ENCODE results near the gene TIMP3. TPM values are rescaled to one million over a fixed set of nuclear protein-coding genes. Genes with fewer than 3 reads are reported as not detected.
"Not testable (repeated sequence)": the region's sequence is repeated elsewhere in the genome, so short reads cannot be mapped to it uniquely, and the experiment has no call there.

Gene TIMP3
- total and polyA plus RNA-seq, 3 donors from 2014 or later = 200 to 214 (median 201) TPM

DNA sequence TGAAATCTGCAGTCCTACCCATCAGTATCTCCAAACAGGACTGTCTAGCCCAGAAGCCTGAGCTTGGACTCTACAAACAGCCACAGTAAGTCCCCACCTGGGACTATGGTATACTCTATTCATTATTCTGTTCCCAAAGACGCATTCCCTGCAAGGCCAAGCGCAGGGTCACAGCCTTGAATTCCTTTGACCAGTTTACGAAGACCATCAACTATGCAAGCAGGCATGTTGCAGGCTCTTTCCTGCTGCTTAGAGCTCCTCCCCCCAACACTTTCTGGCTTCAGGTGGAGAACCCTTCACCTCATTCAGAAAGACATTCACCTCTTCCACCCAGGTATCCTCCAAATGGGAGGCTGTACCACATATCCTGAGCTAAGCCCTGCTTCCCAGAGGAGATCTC, 62.5 kb downstream of the TIMP3 start:
- WGBS, 2 donors = 85 to 94% methylated on average over 3 of the region's 3 CpGs
- intact Hi-C loops (cut with DNase I; ENCODE audit: low total_unique reads) = no loop called here
- no peaks in the 10 kb centered on the region for H3K4me1 ChIP-seq
- H3K27me3 ChIP-seq = no peaks in the 10 kb centered on the region
- no peaks in the 10 kb centered on the region for H3K9me3 ChIP-seq
- H3K4me3 ChIP-seq = no peak overlapping the region
- DNase-seq = no peak
- no peak overlapping the region for H3K27ac ChIP-seq
- TF ChIP-seq, protein P1, sequence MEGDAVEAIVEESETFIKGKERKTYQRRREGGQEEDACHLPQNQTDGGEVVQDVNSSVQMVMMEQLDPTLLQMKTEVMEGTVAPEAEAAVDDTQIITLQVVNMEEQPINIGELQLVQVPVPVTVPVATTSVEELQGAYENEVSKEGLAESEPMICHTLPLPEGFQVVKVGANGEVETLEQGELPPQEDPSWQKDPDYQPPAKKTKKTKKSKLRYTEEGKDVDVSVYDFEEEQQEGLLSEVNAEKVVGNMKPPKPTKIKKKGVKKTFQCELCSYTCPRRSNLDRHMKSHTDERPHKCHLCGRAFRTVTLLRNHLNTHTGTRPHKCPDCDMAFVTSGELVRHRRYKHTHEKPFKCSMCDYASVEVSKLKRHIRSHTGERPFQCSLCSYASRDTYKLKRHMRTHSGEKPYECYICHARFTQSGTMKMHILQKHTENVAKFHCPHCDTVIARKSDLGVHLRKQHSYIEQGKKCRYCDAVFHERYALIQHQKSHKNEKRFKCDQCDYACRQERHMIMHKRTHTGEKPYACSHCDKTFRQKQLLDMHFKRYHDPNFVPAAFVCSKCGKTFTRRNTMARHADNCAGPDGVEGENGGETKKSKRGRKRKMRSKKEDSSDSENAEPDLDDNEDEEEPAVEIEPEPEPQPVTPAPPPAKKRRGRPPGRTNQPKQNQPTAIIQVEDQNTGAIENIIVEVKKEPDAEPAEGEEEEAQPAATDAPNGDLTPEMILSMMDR (IDR thresholded peaks at IDR 0.05) = no peak
- no peak for TF ChIP-seq POLR2A (IDR thresholded peaks at IDR 0.05)
- no peaks in the 10 kb centered on the region for H3K36me3 ChIP-seq (ENCODE audit: low read depth, missing control alignments)

DNA sequence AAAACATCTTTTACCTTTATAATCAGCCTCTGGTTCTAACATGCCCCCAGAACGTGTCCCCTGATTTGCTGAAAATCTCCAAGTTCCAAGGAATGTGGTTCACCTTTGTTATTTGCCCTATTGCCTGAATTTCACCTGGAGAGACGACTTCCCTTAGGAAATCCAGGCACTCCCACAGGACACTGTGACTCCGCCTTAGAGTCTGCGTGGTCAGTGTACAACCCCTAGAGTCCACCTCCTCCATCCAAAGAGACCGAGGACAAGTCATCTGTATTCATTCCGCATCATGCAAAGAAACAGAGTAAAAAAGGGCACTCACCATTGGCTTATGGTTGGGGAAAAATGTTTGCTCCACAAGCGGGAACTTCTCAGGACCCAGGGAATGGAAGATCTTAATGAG, 63.1 kb downstream of the TIMP3 start:
- TF ChIP-seq, protein P1 (IDR thresholded peaks at IDR 0.05) = no peak
- no peak for TF ChIP-seq POLR2A (IDR thresholded peaks at IDR 0.05)
- intact Hi-C loops (cut with DNase I; ENCODE audit: low total_unique reads) = no loop called here
- Histone ChIP-seq H3K4me1 (no peaks in the 10 kb centered on the region), H3K4me3 (no peak overlapping the region), H3K9me3 (no peaks in the 10 kb centered on the region), H3K27ac (no peak overlapping the region), H3K27me3 (no peaks in the 10 kb centered on the region), H3K36me3 (ENCODE audit: low read depth, missing control alignments) (no peaks in the 10 kb centered on the region)
- WGBS, 2 donors = 89% methylated on average over 7 of the region's 7 CpGs
- no peak for DNase-seq

DNA sequence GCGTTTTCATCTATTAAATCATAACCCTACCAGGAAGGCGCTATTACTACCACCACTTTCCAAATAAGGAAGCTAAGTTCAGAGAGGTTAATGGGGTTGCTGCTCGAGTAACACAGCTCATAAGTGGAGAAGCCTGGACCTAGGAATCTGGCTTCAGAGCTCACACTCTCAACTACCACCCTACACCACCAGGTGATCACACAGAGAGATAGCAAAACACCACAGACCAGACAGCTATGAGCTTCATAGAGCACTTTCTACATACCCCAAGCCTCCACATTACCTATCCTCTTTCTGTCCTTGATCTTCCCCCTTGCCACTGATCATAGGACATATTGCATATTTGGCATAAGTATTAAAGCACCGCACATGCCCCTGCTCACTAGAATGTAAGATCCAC, 65.4 kb downstream of the TIMP3 start:
- no peak for TF ChIP-seq POLR2A (IDR thresholded peaks at IDR 0.05)
- TF ChIP-seq, protein P1 (IDR thresholded peaks at IDR 0.05) = no peak
- WGBS, 2 donors = 86 to 90% methylated on average over 4 of the region's 4 CpGs
- DNase-seq = no peak
- no peaks in the 10 kb centered on the region for H3K27me3 ChIP-seq
- no peak overlapping the region for H3K27ac ChIP-seq
- intact Hi-C loops (cut with DNase I; ENCODE audit: low total_unique reads) = no loop called here
- no peak overlapping the region for H3K4me3 ChIP-seq
- H3K4me1 ChIP-seq = no peaks in the 10 kb centered on the region
- H3K36me3 ChIP-seq (ENCODE audit: low read depth, missing control alignments) = no peaks in the 10 kb centered on the region
- H3K9me3 ChIP-seq = no peaks in the 10 kb centered on the region

DNA sequence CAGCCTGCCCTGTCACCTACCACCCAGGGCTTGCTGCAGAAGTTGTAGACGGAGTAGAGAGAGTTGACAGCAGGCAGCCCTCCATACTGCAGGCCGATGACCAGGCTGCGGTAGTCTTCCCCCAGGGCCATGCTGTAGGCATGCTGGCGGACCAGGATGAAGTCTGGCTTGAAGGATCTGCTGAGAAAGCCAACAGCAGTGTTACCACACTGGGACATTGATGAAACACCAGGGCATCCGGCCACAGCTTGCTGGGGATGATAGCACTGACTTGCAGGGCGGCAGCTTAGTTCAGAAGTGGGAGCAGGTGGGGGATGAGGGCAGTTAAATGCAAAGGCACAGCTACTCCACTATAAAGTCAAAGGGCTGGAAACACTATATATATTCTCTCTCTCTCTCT, 67.4 kb downstream of the TIMP3 start:
- no peak overlapping the region for H3K4me3 ChIP-seq
- H3K36me3 ChIP-seq (ENCODE audit: low read depth, missing control alignments) = no peaks in the 10 kb centered on the region
- WGBS, 2 donors = 95 to 100% methylated on average over 3 to 6 of the region's 6 CpGs
- no peak overlapping the region for H3K27ac ChIP-seq
- H3K4me1 ChIP-seq = no peaks in the 10 kb centered on the region
- intact Hi-C loops (cut with DNase I; ENCODE audit: low total_unique reads) = no loop called here
- no peaks in the 10 kb centered on the region for H3K9me3 ChIP-seq
- no peaks in the 10 kb centered on the region for H3K27me3 ChIP-seq
- no peak for DNase-seq
- no peak for TF ChIP-seq POLR2A (IDR thresholded peaks at IDR 0.05)
- TF ChIP-seq, protein P1 (IDR thresholded peaks at IDR 0.05) = no peak

DNA sequence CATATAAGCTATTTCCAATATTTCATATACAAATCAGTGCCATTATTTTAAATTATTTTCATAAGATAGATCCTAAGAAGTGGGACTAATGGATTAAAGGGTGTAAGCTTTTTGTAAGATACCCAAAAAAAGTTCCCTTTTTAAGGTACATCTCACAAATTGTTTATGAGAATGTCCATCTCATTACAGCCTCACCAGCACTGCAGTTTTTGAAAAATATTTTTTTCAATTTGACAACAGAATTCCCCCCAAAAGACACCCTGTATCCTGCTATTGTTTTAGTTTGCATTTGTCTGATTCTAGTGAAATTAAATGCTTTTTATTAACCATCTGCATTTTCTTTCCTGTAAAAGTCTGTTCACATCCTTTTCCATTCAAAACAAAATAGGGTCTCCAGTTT, 69.0 kb downstream of the TIMP3 start:
- Histone ChIP-seq H3K27me3 (no peaks in the 10 kb centered on the region), H3K4me3 (no peak overlapping the region), H3K4me1 (no peaks in the 10 kb centered on the region), H3K27ac (no peak overlapping the region), H3K9me3 (no peaks in the 10 kb centered on the region), H3K36me3 (ENCODE audit: low read depth, missing control alignments) (no peaks in the 10 kb centered on the region)
- intact Hi-C loops (cut with DNase I; ENCODE audit: low total_unique reads) = no loop called here
- TF ChIP-seq, protein P1 (IDR thresholded peaks at IDR 0.05) = no peak
- TF ChIP-seq POLR2A (IDR thresholded peaks at IDR 0.05) = no peak
- no peak for DNase-seq

DNA sequence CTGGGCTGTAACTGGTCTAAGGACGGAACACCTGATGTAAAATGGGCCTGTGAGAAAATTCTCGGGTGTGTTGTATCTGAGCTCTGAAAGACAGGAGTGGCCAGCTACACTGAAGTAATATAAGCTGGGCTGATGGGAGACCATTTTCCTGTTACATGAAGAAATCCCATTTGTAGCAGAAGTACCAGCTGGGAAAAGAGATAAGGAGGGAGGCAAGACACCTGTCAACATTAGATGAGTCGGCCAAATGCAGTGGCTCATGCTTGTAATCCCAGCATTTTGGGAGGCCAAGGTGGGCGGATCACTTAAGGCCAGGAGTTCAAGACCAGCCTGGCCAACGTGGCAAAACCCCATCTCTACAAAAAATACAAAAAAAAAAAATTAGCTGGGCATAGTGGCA, 72.1 kb downstream of the TIMP3 start:
- H3K36me3 ChIP-seq (ENCODE audit: low read depth, missing control alignments); H3K4me1 ChIP-seq; H3K27ac ChIP-seq; DNase-seq; H3K4me3 ChIP-seq; intact Hi-C loops (cut with DNase I; ENCODE audit: low total_unique reads); H3K27me3 ChIP-seq; H3K9me3 ChIP-seq: not testable (repeated sequence)
- 81 to 92% methylated on average over 5 of the region's 5 CpGs for WGBS, 2 donors
